ENCODE measurements around the gene SPOCK2.

- TF ChIP-seq, protein P1, sequence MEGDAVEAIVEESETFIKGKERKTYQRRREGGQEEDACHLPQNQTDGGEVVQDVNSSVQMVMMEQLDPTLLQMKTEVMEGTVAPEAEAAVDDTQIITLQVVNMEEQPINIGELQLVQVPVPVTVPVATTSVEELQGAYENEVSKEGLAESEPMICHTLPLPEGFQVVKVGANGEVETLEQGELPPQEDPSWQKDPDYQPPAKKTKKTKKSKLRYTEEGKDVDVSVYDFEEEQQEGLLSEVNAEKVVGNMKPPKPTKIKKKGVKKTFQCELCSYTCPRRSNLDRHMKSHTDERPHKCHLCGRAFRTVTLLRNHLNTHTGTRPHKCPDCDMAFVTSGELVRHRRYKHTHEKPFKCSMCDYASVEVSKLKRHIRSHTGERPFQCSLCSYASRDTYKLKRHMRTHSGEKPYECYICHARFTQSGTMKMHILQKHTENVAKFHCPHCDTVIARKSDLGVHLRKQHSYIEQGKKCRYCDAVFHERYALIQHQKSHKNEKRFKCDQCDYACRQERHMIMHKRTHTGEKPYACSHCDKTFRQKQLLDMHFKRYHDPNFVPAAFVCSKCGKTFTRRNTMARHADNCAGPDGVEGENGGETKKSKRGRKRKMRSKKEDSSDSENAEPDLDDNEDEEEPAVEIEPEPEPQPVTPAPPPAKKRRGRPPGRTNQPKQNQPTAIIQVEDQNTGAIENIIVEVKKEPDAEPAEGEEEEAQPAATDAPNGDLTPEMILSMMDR (IDR thresholded peaks at IDR 0.05), result no peak
- TF ChIP-seq POLR2AphosphoS5 (IDR thresholded peaks at IDR 0.05), result no peak
- TF ChIP-seq POLR2A (IDR thresholded peaks at IDR 0.05), result no peak
Observed at GRCh38 chr10:72122221-72122620, 33.9 kb upstream of the SPOCK2 start.

Measured in prostate gland (tissue), 2 donors.